GM18511 (cell line): ENCODE data around the gene UGT1A7.

Experiments used
- ATAC-seq: cut with Tn5 transposase; IDR thresholded peaks from one replicate; pipeline ENCODE4 v1.9.1; 2021; ENCODE audit warnings: mild to moderate bottlenecking, moderate library complexity; ENCODE audit not compliant: unreplicated experiment

UGT1A7 gene

GRCh38 chr2:233794128-233794658 is 112.5 kb downstream of the UGT1A7 start:
- ATAC-seq, result no peak

GRCh38 chr2:233795735-233796171 is 114.1 kb downstream of the UGT1A7 start:
- ATAC-seq, result no peak

DNA sequence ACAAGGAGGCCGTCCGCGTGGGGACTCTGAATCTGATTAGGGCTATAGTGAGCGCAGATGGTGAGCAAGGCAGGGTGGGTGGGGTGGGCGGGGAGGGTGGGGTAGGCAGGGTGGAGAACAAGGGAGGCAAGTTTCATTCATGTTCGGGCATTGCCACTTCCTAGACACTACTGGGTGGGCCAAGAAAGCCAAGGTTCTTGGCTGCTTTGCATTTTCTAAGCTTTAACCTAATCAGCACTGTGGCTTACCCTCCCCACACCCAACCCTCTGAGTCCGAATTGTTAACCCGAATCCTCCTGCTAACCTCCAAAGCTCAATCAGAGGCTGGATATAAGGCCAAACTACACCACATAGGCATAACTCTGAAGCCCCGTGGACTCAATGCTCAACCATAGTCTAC is 114.6 kb downstream of the UGT1A7 start:
- no peak for ATAC-seq

DNA sequence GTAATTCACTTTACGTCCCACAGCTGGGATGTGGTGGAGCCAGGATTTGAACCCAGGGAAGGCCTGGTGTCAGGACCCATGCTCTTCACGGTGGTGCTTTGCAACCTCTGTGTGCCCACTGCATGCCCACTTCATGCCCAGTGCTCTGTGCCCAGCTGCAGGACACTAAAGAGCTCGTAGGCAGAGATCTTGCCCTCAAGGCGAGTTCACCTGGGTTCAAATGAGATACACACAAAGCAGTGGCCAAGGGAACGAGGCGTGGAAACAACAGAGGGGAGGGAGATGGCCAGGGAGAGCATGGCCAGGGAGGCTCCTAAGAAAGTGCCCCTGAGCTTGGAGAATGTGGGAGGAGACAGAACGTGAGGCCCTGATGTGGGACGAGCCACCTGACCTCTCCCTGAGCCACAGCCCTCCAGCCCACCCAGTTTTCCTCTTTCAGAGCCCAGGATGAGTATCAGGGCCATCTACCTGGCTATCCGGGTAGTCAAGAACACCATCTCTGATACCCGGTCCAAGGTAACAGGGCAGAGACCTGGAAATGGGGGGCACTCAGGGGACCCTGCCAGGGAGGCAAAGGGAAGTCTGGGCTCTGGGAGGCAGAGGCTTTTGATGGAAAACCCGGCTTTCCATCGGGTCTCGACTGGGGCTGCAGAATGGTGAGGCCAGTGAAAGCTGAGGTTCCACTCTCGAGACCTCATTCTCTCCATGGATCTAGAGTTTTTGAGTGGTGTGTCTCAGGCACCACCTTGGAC is 116.8 kb downstream of the UGT1A7 start:
- ATAC-seq, result no peak

DNA sequence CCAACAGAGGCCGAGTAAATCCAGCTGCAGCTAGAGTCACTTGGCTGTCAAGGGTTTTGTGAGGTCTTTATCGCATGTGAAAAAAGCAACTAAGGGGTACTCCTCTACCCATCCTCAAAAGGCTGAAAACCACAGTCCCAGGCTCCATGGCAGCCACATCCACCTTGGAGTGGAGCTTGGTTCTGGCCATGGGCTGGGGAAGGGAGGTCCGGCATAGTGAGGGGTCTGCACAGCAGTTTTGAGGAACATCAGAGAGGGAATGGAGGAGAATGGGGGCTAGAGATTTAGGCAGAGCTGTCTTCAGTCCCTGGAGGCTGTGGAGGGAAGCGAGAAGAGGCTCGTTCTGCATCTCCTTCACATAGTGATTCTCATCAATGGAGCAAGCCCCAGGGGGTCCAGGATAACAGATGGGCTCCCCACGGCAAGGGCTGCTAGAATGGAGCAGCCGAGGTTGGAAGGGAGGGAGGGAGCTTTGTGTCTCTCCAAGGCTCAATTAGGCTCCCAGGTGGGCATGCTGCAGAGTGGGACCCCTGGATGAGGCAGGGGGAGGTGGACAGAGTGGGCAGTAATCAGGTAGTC is 117.5 kb downstream of the UGT1A7 start:
- ATAC-seq, result no peak

- ATAC-seq, result no peak
Observed at GRCh38 chr2:233799716-233800115, 118.0 kb downstream of the UGT1A7 start.

- no peak for ATAC-seq
Observed at GRCh38 chr2:233800208-233800607, 118.5 kb downstream of the UGT1A7 start.

DNA sequence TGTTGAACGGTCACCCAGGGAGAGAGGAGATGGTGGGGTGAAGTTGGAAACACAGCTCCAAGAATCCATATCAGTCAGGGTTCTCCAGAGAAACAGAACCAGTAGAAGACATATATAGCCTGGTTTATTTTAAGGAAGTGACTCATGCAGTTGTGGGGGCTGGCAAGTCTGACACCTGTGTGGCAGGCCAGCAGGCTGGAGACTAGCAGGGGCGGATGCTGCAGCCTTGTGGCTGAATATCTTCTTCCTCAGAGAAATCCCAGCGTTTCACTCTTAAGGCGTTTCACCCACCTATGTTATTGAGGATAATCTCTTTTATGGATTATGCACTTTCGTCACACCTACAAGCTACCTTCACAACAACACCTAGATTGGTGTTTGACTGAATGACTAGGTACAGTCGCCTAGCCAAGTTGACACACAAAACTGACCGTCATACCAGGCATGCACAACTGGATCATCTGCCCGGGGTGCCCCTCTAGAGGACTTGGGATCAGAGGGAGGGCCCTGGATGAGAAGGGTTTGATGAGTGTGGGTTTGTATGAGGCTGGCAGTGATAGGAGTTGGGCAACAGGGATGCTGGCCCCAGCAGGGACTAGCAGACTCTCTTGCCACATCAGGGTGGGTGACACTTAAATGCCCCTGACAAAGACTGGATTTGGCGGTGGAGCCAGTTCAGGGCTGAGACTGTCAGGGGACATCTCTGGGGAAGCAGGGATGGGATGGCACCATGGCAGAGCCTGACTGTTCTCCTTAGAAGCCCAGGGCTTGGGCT is 119.8 kb downstream of the UGT1A7 start:
- ATAC-seq, result peak; percentile 64

DNA sequence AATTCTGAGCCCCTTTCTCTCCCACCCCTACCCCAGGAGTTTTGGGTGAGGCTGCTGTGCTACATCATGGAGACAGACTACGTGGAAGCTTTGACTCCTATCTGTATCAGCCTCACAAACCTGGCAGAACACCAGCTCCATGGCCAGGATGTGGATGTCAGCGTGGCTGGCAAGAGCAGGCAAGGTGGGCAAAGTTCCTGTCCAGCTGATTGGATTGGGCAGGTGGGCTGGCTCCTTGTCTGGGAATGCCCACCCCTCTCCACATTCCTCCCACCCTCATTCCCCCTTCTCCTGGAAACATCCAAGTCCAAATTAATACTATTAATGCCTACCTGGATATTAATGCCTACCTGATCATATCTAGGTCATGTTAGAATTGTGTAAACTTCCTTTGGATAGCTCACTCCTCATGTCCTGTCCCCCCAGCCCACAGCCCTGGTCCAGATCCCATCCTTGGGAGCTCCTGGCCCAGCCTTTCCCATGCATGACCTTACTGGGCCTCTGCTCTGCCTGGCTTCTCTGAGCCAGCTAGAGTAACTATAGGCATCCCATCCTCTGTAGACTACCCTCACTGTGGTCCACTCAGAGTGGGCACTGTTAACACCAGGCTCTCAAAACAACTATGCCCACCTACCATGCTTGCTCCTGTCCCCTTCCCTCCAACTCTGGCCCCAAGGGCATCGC is 120.6 kb downstream of the UGT1A7 start:
- no peak for ATAC-seq

- ATAC-seq, result no peak
Observed at GRCh38 chr2:233803292-233803911, 121.7 kb downstream of the UGT1A7 start.

GRCh38 chr2:233803994-233804393 is 122.3 kb downstream of the UGT1A7 start:
- no peak for ATAC-seq

- ATAC-seq, result no peak
Observed at GRCh38 chr2:233807215-233807865, 125.6 kb downstream of the UGT1A7 start.

GRCh38 chr2:233807966-233808935 is 126.5 kb downstream of the UGT1A7 start:
- ATAC-seq, result no peak

GRCh38 chr2:233810385-233810784 is 128.7 kb downstream of the UGT1A7 start:
- ATAC-seq, result no peak

DNA sequence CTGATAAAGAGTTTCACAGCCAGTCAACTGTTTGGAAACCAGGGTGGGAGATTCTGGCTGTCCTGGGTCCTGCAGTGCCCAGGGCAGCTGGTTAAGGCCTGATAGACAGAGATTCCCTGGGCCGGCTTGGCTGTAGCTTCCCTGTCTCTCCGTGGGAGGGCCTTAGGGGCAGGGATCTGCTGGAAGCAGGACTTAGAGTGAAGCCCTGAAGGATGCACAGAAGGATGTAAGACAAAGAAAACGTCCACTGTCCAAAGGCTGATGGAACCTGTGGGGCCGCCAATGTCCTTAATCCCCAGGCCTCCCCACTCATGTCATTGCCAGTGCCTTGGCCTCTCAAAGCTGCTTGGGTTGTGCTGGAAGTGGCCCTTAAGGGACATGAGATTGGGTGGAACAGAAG is 129.4 kb downstream of the UGT1A7 start:
- no peak for ATAC-seq

DNA sequence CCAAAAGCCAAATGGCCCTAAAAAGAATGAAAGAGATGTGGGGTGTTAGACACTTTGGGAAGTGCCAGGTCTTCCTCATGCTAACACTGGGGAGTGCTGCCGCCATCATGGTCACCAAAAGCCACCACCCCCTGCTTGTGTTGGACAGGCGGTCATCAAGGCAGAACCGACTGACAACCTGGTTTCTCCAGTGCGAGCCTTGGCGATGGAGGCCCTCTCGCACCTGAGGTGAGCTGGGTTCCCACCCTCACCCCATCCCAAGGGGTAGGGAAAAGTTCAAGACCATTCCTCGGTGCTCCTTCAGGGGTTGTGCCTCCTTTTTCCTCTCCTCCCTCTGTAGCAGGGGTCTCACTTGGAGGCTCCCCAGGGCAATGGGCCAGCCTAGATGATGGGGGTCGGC is 130.0 kb downstream of the UGT1A7 start:
- ATAC-seq, result no peak

DNA sequence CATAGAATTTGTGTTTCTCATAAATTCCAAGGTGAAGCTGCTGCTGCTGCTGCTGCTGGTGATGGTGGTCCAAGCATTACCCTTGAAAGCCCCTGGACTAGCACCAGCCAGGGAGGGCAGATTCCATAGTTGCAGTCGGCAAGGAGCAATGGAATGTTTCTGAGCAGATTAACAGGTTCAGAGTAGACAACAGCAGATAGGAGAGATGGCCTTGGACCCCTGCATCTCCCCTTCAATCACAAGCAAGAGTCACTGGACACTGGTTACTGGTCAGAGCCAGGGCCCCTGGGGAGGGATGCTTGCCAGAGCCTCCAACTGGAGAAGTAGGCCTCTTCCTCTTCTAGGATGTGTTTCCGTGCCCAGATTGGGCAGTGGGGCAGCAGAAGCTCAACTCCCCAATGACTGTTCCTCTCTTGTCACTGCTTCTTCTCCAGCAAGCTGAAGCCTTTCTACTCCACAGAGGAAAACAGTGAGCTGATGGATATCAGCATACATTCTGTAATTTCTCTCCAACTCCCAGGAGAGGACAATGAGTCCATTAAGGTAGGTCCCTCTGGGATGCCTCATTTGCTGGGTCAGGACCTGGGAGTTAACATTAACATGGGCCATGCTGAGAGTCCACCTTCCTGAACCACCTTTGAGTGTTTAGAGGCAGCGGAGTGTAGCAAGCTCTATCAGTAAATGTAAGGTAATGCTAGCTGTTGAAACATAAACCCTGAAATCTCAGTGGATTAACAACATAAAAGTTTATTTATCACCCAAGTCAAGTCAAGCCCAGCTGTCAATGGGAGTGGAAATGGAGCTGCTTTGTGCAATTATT is 131.7 kb downstream of the UGT1A7 start:
- no peak for ATAC-seq
